PC-3 (cell line): ENCODE data around the gene AGAP3. TPM values are rescaled to one million over a fixed set of nuclear protein-coding genes. Genes with fewer than 3 reads are reported as not detected.

Experiments used
- ATAC-seq: fragments of 200-7000 bp; cut with Tn5 transposase; 2 replicates; pipeline ENCODE4 v1.9.1; 2020; ENCODE audit warnings: mild to moderate bottlenecking, moderate library complexity
- BruUV-seq: library from RNA; stranded (reverse); fragments of 400-500 nt; replicated peaks from 2 replicates; lab custom pipeline; 2021; lab: Mats Ljungman, UMichigan
- CTCF ChIA-PET: fragments of 300-600 bp; sonication (Branson Sonifier 250); formaldehyde crosslinking; loops from one replicate; lab custom pipeline; 2022; ENCODE audit warnings: antibody characterized with exemption; lab: Charles Lee
- POLR2A ChIA-PET: fragments of 300-600 bp; sonication (Branson Sonifier 250); formaldehyde crosslinking; loops from one replicate; lab custom pipeline; 2022; ENCODE audit warnings: antibody characterized with exemption; ENCODE audit not compliant: unreplicated experiment; lab: Charles Lee
- DNase-seq: peaks from one replicate; pipeline ENCODE4 v3.0.0-alpha.2; 2015
- H2AFZ ChIP-seq: fragments of 300-600 bp; sonication (generic); 2 replicates; pipeline ENCODE4 v1.6.0; 2016; ENCODE audit warnings: antibody characterized with exemption, low read length
- H3F3A ChIP-seq: fragments of 300-600 bp; sonication (generic); one replicate; pipeline ENCODE4 v1.6.0; 2017; ENCODE audit warnings: antibody characterized with exemption, low read length, control low read depth, mild to moderate bottlenecking; ENCODE audit not compliant: unreplicated experiment
- H3K27ac ChIP-seq: fragments of 300-600 bp; sonication (generic); 2 replicates; pipeline ENCODE4 v1.5.1; 2016; ENCODE audit warnings: mild to moderate bottlenecking, low read length
- H3K27me3 ChIP-seq: fragments of 300-600 bp; sonication (generic); 2 replicates; pipeline ENCODE4 v1.6.1; 2016; ENCODE audit warnings: low read length, mixed read lengths
- H3K36me3 ChIP-seq: fragments of 300-600 bp; sonication (generic); 2 replicates; pipeline ENCODE4 v1.6.1; 2016; ENCODE audit warnings: low read depth, mixed run types, low read length, mixed read lengths
- H3K4me1 ChIP-seq: fragments of 300-600 bp; sonication (generic); 2 replicates; pipeline ENCODE4 v1.5.1; 2016; ENCODE audit warnings: low read length; ENCODE audit not compliant: insufficient read depth
- H3K4me2 ChIP-seq: fragments of 300-600 bp; sonication (generic); 2 replicates; pipeline ENCODE4 v1.6.0; 2016; ENCODE audit warnings: low read length
- H3K4me3 ChIP-seq: fragments of 300-600 bp; sonication (generic); 2 replicates; pipeline ENCODE4 v1.5.1; 2016; ENCODE audit warnings: mild to moderate bottlenecking, low read length, mixed read lengths
- H3K79me2 ChIP-seq: fragments of 300-600 bp; sonication (generic); 2 replicates; pipeline ENCODE4 v1.6.1; 2017; ENCODE audit warnings: low read length, mixed read lengths
- H3K9ac ChIP-seq: fragments of 300-600 bp; sonication (generic); 2 replicates; pipeline ENCODE4 v1.6.0; 2016; ENCODE audit warnings: mild to moderate bottlenecking, low read length
- H3K9me2 ChIP-seq: fragments of 300-600 bp; sonication (generic); replicated peaks from 2 replicates; pipeline ENCODE4 v1.6.1; 2016; ENCODE audit warnings: mixed run types, low read length, mixed read lengths
- H3K9me3 ChIP-seq: fragments of 300-600 bp; sonication (generic); 2 replicates; pipeline ENCODE4 v1.6.1; 2016; ENCODE audit warnings: low read length, mixed read lengths
- H4K20me1 ChIP-seq: fragments of 300-600 bp; sonication (generic); 2 replicates; pipeline ENCODE4 v1.6.1; 2016; ENCODE audit warnings: low read length, mixed read lengths
- CTCF ChIP-seq: fragments of 300-600 bp; sonication (generic); conservative IDR thresholded peaks from 2 replicates; pipeline ENCODE4 v1.5.1; 2017; ENCODE audit warnings: antibody characterized with exemption, low read depth, mild to moderate bottlenecking, low read length
- EZH2 ChIP-seq: fragments of 300-600 bp; sonication (generic); IDR thresholded peaks from one replicate; pipeline ENCODE4 v1.6.1; 2017; ENCODE audit warnings: antibody characterized with exemption, mild to moderate bottlenecking, low read length; ENCODE audit not compliant: unreplicated experiment
- EZH2phosphoT487 ChIP-seq: fragments of 300-600 bp; sonication (generic); IDR thresholded peaks from 2 replicates; pipeline ENCODE4 v1.6.1; 2018; ENCODE audit warnings: mild to moderate bottlenecking, antibody characterized with exemption, low read length, borderline replicate concordance
- intact Hi-C: fragments of 100-400 bp; cut with micrococcal nuclease; formaldehyde crosslinking; loops from 2 replicates; pipeline ENCODE4 v1.9.0; 2023
- total RNA-seq: library from RNA; depleted of rRNA; stranded (reverse); fragments of >200 nt; gene quantifications from 2 replicates; pipeline ENCODE4 v1.2.3, GENCODE V29; 2014

AGAP3 gene
- total RNA-seq, 1 experiment from 2014 or later, result 53.5 TPM

DNA sequence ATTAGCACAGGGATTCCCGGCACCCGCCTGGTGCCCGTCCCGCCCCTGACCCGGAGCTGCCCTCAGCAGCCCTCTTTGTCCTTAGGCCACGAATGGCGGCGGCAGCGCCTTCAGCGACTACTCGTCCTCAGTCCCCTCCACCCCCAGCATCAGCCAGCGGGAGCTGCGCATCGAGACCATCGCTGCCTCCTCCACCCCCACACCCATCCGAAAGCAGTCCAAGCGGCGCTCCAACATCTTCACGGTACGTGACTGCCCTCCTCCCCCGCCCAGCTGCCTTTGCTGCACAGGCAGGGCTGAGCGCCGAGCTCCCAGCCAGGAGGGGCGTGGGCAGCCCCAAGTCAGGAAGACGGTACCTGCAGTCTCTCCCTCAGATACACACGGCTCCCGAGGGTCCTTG is 33.6 kb downstream of the AGAP3 start:
- H3K9me2 ChIP-seq, result no peaks in the 10 kb centered on the region
- BruUV-seq, result no TSS peak
- no peak for ATAC-seq
- peaks cover 7% of the 10 kb centered on the region for H3K36me3 ChIP-seq
- H3K79me2 ChIP-seq, result peaks cover 20% of the 10 kb centered on the region
- H2AFZ ChIP-seq, result no peak overlapping the region
- H3K9ac ChIP-seq, result no peak overlapping the region
- no peaks in the 10 kb centered on the region for H3F3A ChIP-seq
- ChIA-PET POLR2A (no interaction called here), CTCF (no interaction called here)
- intact Hi-C loops, result loop anchor here (10.0 kb wide), 1 partner anchor 145 kb away; the partner anchor contains the start of gene KCNH2
- H3K4me2 ChIP-seq, result no peak overlapping the region
- H3K9me3 ChIP-seq, result no peaks in the 10 kb centered on the region
- H3K27ac ChIP-seq, result no peak overlapping the region
- TF ChIP-seq EZH2phosphoT487 (no peak), EZH2 (no peak), CTCF (no peak)
- H3K4me1 ChIP-seq, result peaks cover 11% of the 10 kb centered on the region
- DNase-seq, result no peak
- peaks cover 11% of the 10 kb centered on the region; the same call in 1 of the 2 replicates for H4K20me1 ChIP-seq
- no peaks in the 10 kb centered on the region for H3K27me3 ChIP-seq
- H3K4me3 ChIP-seq, result no peak overlapping the region

DNA sequence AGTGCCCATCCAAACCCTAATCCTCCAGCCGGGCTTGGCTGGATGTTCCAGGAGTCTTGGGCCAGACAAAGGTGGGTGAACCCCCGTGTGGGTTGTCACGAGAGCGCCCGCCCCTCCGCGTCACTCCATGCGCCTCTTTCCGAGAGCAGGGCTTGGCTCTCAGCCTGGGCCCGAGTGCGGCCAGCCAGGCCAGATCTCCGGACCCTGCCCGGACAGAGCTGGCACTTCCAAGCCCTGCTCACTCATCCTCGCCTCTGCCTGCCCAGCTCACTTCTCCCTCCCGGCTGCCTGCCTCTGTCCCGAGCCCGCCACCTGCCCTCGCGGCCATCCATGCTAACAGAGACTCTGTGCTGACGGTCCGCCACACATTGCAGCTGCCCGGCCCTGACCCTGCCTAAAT is 34.6 kb downstream of the AGAP3 start:
- H3K4me2 ChIP-seq, result no peak overlapping the region
- H3K79me2 ChIP-seq, result peaks cover 15% of the 10 kb centered on the region
- H3K4me1 ChIP-seq, result peaks cover 6% of the 10 kb centered on the region
- H4K20me1 ChIP-seq, result peaks cover 7% of the 10 kb centered on the region; the same call in 1 of the 2 replicates
- H3K27me3 ChIP-seq, result no peaks in the 10 kb centered on the region
- ATAC-seq, result no peak
- no peaks in the 10 kb centered on the region for H3K9me2 ChIP-seq
- BruUV-seq, result no TSS peak
- H3K9me3 ChIP-seq, result no peaks in the 10 kb centered on the region
- ChIA-PET POLR2A (no interaction called here), CTCF (no interaction called here)
- no peak overlapping the region for H3K4me3 ChIP-seq
- peaks cover 11% of the 10 kb centered on the region for H3K36me3 ChIP-seq
- no peak for TF ChIP-seq EZH2phosphoT487
- TF ChIP-seq EZH2, result no peak
- no peak for TF ChIP-seq CTCF
- H3K27ac ChIP-seq, result no peak overlapping the region
- H3K9ac ChIP-seq, result no peak overlapping the region
- intact Hi-C loops, result no loop called here
- DNase-seq, result no peak
- H2AFZ ChIP-seq, result no peak overlapping the region
- no peaks in the 10 kb centered on the region for H3F3A ChIP-seq

DNA sequence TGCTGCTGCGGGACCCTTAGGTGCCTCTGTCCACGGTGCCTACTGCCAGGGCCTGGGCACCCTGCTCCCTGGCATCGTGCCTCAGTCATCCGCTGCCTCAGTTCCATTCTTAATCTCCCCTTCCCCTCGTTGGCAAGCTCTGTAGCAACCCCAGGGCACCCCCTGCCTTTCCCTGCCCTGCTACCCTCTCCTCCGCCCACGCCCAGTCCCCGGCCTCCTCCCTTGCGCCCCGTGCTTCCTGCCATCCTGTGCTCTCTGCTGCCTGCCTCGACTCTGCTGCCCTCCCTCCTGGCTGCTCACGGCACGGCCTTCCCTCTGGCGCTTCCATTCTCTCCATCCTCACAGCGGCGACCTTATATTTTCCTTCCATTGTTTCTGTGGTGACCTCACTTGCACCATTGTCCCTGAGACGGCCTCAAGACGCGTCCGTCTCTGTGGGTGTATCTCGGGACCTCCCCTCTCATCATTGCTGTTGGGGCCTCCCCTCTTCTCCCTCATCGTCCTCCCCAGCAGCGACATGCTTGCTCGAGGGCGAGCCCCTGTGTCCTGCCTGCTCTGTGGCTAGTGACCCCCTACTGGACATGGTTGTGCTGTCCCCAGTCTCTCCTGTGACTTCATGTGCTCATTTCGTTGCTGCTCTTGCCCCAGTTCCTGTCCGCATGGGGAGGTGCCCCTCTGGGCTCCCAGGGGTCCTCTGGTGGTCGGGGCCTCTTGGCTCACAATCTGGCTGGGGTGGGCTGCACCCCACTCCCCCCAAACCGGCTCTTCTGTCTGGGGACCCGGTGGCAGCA is 35.3 kb downstream of the AGAP3 start:
- no peak overlapping the region for H3K4me3 ChIP-seq
- no peaks in the 10 kb centered on the region for H3K4me1 ChIP-seq
- BruUV-seq, result no TSS peak
- H3K27ac ChIP-seq, result no peak overlapping the region
- H3K4me2 ChIP-seq, result no peak overlapping the region
- peaks cover 9% of the 10 kb centered on the region for H3K79me2 ChIP-seq
- no peaks in the 10 kb centered on the region for H3K9me3 ChIP-seq
- intact Hi-C loops, result no loop called here
- H4K20me1 ChIP-seq, result 0 out of 2 replicates have a peak, but pooled peaks cover under 1% of the 10 kb centered on the region
- POLR2A ChIA-PET, result no interaction called here
- no peak overlapping the region for H2AFZ ChIP-seq
- DNase-seq, result no peak
- CTCF ChIA-PET, result no interaction called here
- no peaks in the 10 kb centered on the region for H3K27me3 ChIP-seq
- H3K9me2 ChIP-seq, result no peaks in the 10 kb centered on the region
- TF ChIP-seq CTCF, result no peak
- TF ChIP-seq EZH2phosphoT487, result no peak
- no peak for TF ChIP-seq EZH2
- H3K36me3 ChIP-seq, result peaks cover 11% of the 10 kb centered on the region
- no peaks in the 10 kb centered on the region for H3F3A ChIP-seq
- no peak overlapping the region for H3K9ac ChIP-seq
- no peak for ATAC-seq
